Ammon's horn (tissue), 1 donor: ENCODE data around the gene IL21R.
"Not testable (repeated sequence)": the region's sequence is repeated elsewhere in the genome, so short reads cannot be mapped to it uniquely, and the experiment has no call there.

Experiments used
- DNase-seq: peaks from one replicate; pipeline ENCODE4 v3.0.0-alpha.2; 2016; ENCODE audit warnings: low spot score

IL21R gene

GRCh38 chr16:27400751-27401620 is 988 bp upstream of the IL21R start:
- DNase-seq, result no peak

DNA sequence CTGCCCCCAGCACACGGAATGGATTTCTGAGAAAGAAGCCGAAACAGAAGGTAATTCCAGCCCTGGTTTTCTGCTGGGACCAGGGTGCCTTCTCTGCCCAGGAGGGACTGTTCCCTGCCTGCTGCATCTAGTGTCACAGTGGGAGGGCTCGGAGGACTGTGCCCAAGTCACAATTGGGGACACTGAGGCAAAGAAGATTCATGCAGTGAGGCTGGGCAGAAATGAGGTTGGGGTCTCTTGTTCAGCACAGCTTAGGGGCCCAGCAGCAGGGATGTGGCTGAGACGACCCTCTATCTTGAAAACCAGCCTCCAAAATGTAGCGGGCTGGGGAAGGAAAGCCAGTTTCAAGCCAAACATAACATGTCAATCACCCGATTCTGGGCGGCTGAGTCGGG is 592 bp downstream of the IL21R start:
- no peak for DNase-seq

DNA sequence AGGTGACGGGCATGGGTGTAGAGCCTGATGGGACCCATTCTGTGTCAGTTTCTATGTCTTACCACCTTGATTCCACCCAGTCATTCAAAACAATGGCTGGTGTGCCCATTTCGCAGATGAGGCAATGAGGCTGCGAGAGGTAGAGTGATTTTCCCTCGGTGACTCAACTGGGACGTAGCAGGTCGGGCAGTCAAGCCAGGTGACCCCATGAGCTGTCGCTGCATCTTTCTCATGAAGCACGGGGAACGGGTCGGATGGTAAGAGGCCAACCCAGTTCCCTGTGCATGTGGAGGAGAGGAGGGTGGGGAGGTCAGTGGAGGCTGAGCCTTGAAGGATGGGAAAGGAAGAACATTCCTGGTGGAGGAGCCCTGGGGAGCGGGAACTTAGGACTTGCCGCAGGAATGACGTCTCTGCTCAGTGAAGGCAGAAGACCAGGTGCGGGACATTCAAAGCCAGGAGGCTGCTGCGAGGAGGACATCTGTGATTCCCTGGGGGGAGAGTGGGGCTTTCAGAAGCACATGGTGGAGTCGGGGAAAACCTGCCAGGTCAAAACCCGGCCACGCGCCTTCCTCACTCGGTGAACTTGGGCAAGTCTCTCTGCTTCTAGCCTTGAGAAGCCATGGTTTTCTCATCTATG is 1.1 kb downstream of the IL21R start:
- no peak for DNase-seq

DNA sequence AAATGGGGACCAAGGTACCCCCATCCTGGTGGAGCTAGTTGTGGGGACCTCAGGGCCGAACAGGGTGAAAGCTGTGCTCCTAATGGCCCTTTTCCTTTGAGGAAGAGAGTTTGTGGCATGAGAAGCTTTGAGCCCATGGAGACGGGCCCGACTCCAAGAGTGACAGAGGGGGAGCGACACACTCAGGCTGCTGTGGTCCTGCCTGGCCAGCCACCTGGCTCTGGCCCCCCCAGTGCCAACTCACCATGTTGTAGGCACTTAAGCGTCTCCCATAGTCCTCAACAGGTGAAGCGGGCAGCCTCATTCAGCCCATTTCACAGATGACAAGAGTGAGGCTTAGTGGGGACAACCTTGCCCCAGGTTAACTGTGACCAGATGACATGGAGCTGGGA is 1.6 kb downstream of the IL21R start:
- DNase-seq, result no peak

DNA sequence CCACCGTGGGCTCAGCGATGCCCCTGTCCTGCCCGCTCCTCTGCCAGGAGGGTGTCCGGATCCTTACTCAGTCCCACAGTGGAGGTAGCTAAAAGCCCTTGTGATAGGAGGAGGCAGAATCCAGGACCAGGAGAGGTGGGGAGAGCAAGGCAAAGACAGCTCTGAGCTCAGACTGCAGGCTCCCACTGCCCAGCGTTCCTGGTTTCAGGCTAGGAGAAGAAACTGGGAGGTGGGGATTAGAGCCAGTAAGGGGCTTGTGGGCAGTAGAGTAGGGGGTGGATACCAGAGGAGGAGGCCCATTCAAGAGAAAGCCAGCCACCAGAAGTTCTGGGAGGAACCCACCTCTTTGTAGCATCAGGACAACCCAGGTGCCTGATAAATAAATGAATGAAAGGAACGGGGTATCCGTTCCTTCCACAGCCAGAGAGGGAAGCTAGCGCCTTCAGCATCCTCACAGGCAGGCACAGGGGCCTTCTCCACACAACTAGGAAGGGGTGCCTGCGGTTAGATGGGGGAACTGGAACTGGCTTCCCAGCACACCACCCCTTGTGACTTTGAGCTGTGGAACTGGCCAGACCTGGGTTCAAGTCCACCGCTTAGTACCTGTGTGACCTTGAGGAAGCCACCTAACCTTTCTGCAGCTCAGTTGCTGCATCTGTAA is 2.3 kb downstream of the IL21R start:
- DNase-seq, result no peak

- no peak for DNase-seq
Observed at GRCh38 chr16:27405546-27406451, 3.8 kb downstream of the IL21R start.

DNA sequence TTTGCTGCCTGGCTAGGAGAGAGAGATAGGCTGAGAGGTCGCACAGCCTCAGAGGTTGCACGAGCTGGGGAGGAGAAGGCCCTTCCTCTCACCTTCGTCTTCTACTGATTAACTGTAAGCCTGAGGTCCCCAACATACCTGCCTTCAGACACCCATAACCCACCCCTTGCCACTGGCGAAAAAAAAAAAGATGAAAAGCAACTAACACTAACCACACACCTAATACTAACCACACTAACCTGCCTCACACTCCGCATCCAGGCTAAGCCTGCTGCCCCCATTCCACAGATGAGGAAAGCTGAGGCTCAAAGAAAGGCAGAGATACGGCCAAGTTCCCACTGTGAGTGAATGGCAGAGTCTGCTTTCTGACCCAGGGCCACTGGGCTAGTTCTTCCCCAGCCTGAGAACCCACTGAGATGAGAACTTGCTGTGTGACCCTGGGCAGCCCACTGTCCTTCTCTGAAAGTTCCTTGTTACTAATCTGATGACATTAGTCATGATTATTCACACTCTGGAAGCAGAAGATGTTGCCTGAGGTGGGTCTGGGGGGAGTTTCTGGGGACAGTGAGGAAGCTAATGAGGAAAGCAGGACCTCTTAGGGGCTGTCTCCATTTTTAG is 4.6 kb downstream of the IL21R start:
- DNase-seq, result no peak

DNA sequence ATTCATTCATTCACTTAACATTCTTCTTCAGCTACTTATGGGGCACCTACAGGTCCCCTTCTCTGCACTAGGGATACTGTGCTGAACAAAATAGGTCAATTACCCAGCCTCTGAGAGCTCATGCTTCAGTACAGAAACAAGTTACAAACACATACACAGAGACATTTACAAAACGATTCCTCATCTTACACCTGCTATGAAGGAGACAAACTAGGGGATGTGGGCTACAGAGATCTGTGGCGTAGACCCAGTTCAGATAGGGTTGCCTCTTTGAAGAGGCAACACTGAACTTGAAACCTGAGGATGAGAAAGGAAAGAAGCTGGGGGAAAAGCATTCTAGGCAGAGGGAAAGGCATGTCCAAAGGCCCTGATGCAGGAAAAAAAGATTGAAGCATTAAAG is 5.2 kb downstream of the IL21R start:
- no peak for DNase-seq

DNA sequence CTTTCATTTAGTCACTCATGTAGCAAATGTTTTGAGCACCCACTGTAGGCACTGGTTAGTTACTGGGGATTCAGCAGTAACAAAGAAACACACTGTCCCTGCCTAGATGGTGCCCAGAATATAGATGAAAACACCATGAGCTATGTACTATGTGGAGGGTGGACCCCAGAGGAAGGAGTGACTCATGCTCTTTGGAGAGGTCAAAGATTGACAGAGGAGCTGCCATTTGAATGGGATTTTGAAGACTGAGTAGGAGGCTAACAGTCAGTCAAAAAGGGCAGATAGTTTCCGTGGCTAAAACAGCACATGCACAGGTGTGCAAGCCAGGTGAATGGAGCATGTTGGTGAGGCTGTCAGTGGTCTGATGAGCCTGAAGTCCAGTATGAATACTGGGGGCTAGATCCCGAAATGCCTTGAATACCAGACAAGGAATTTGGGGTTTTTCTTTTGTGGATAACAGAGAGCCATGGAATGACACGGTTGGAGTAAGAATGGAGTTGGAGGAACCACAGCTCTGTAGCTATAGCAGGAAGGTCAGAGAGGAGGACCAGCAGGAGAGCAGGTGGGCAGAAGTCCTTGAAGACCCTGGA is 6.1 kb downstream of the IL21R start:
- DNase-seq, result no peak

GRCh38 chr16:27408602-27409031 is 6.6 kb downstream of the IL21R start:
- DNase-seq, result no peak

GRCh38 chr16:27409958-27410357 is 8.0 kb downstream of the IL21R start:
- DNase-seq, result not testable (repeated sequence)

DNA sequence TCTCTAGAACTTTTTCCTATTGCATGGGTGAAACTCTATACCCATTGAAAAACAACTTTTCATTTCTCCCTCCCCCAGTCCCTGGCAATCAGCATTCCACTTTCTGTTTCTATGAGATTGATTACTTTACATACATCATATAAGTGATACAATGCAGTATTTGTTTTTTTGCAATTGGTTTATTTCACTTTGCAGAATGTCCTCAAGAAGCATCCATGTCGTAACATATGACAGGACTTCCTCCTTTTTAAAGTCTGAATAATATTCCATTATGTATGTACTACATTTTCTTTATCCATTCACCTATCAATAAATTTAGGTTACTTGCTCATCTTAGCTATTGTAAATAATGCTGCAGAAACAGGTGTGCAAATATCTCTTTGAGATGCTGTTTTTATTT is 8.8 kb downstream of the IL21R start:
- no peak for DNase-seq

DNA sequence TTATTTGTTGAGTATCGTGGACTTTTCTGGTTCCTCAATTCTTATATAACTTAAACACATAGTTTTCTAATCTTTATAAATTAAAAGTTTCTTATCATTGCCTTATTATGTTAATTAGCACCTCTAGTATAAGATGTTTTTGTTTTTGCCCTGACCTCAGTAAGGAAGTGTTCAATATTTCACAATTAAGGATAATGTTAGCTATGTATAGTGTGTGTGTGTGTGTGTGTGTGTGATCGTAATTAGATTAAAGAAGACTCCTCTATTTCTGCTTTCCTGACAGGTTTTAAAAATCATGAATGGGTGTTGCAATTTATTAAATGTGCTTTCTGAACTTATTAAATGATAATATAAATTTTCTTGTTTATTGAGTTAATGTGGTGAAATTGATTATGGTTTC is 12.0 kb downstream of the IL21R start:
- no peak for DNase-seq

- DNase-seq, result no peak
Observed at GRCh38 chr16:27414788-27415431, 12.9 kb downstream of the IL21R start.

- no peak for DNase-seq
Observed at GRCh38 chr16:27417047-27417671, 15.2 kb downstream of the IL21R start.

GRCh38 chr16:27421961-27422740 is 20.2 kb downstream of the IL21R start:
- no peak for DNase-seq

- no peak for DNase-seq
Observed at GRCh38 chr16:27424772-27425498, 23.0 kb downstream of the IL21R start.

GRCh38 chr16:27425961-27426360 is 24.0 kb downstream of the IL21R start:
- DNase-seq, result no peak
